Measurements from ENCODE around the gene LRRC71. TPM values are rescaled to one million over a fixed set of nuclear protein-coding genes. Genes with fewer than 3 reads are reported as not detected.

The LRRC71 gene
- total RNA-seq, 1 donor from 2014 or later, result not detected

DNA sequence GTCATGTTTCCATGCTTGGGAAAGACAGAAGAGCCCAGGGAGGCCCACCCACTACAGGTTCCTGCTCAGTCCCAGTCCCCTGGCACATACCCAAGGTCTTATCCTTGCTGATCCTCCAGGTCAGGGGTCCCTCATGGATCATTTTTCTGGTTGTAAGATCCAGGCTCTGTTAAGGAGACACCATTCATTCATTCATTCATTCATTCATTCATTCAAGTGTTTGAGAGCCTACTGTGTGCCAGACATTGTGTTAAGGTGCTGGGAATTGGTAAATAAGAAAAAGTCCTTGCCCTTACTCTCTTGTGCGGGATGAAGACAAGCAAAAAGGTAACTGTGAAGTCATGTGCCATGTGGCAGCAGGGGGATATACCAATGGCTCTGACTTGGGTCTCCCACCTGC, 23.8 kb downstream of the LRRC71 start:
- Mint-ChIP-seq H3K27ac (no peak overlapping the region), H3K4me3 (ENCODE audit: low read depth) (no peak overlapping the region), H3K4me1 (ENCODE audit: low read depth) (no peaks in the 10 kb centered on the region), H3K36me3 (ENCODE audit: insufficient read depth) (peaks cover 29% of the 10 kb centered on the region), H3K9me3 (ENCODE audit: low read depth) (no peaks in the 10 kb centered on the region), H3K27me3 (no peaks in the 10 kb centered on the region)
- TF ChIP-seq CTCF (IDR thresholded peaks at IDR 0.05; ENCODE audit: unreplicated experiment), result no peak
- no peak for DNase-seq (ENCODE audit: low spot score, unreplicated experiment)

- Mint-ChIP-seq H3K4me3 (ENCODE audit: low read depth) (no peak overlapping the region), H3K36me3 (ENCODE audit: insufficient read depth) (peaks cover 27% of the 10 kb centered on the region), H3K4me1 (ENCODE audit: low read depth) (no peaks in the 10 kb centered on the region)
These were observed 24.4 kb downstream of the LRRC71 start for GRCh38 chr1:156944848-156945247.

GRCh38 chr1:156945881-156946661, 25.6 kb downstream of the LRRC71 start:
- Mint-ChIP-seq H3K27ac (no peak overlapping the region), H3K36me3 (ENCODE audit: insufficient read depth) (peaks cover 32% of the 10 kb centered on the region), H3K27me3 (no peaks in the 10 kb centered on the region), H3K4me1 (ENCODE audit: low read depth) (no peaks in the 10 kb centered on the region), H3K9me3 (ENCODE audit: low read depth) (no peaks in the 10 kb centered on the region), H3K4me3 (ENCODE audit: low read depth) (no peak overlapping the region)
- no peak for DNase-seq (ENCODE audit: low spot score, unreplicated experiment)
- no peak for TF ChIP-seq CTCF (IDR thresholded peaks at IDR 0.05; ENCODE audit: unreplicated experiment)

More at GRCh38 chr1:156944848-156945247, 24.4 kb downstream of the LRRC71 start:
- TF ChIP-seq CTCF (IDR thresholded peaks at IDR 0.05; ENCODE audit: unreplicated experiment), result no peak
- Mint-ChIP-seq H3K9me3 (ENCODE audit: low read depth) (no peaks in the 10 kb centered on the region), H3K27me3 (no peaks in the 10 kb centered on the region), H3K27ac (no peak overlapping the region)
- DNase-seq (ENCODE audit: low spot score, unreplicated experiment), result no peak

DNA sequence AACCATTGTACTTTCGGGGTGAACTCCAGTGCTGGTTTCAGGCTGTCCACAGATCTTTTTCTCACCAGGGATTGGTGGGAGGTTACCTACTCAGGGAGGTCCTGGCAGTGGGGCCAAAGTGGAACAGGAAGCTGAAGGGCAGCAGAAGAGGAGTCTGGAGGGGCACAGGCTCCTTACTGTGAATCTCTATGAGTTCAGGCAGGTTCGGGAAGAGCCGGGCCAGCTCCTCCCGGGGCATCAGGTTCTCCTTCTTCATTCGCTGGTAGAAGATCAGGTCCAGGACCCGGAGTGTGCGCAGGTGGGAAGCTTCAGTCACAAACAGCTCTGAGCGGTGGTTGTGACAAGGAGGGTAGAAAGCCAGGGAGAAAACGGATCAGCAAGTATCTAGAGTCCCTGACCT, 26.7 kb downstream of the LRRC71 start:
- TF ChIP-seq CTCF (IDR thresholded peaks at IDR 0.05; ENCODE audit: unreplicated experiment), result no peak
- H3K4me3 Mint-ChIP-seq (ENCODE audit: low read depth), result no peak overlapping the region
- H3K4me1 Mint-ChIP-seq (ENCODE audit: low read depth), result no peaks in the 10 kb centered on the region
- H3K36me3 Mint-ChIP-seq (ENCODE audit: insufficient read depth), result peaks cover 30% of the 10 kb centered on the region
- H3K27me3 Mint-ChIP-seq, result no peaks in the 10 kb centered on the region
- H3K9me3 Mint-ChIP-seq (ENCODE audit: low read depth), result no peaks in the 10 kb centered on the region
- H3K27ac Mint-ChIP-seq, result no peak overlapping the region
- no peak for DNase-seq (ENCODE audit: low spot score, unreplicated experiment)

DNA sequence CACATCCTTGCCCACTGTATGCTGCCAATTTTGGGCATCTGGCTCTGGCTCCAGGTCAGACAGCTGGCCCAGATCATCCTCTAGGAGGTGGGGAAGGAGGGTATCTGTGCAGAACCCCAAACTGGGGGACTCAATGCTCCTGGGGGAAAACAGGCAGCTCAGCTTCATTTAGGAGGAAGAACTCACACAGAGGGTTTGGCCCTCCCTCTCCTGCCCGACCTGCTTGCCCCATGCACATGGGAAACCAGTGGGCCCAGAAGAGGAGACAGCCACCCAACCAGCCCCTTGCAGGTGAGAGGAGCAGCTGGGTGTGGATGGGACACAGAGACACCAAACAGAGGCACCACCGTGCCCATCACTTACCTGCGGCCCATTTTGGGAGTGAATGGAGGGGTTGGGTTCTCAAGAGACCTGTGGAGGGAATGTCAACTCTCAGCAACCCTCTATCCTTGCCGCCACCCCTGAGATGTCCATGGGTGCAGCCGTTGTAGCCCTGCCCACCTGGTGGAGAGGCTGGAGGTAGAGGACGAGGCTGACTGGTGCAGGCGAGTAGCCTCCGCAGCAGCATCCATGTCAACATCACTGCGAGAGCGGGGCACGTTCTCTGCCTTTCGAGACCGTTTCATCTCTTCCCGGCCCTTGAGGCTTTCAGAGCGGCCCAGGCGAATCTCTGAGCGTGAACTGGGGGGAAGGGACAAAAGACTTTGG, 27.5 kb downstream of the LRRC71 start:
- Mint-ChIP-seq H3K36me3 (ENCODE audit: insufficient read depth) (peaks cover 28% of the 10 kb centered on the region), H3K9me3 (ENCODE audit: low read depth) (no peaks in the 10 kb centered on the region), H3K27ac (no peak overlapping the region), H3K4me1 (ENCODE audit: low read depth) (no peaks in the 10 kb centered on the region), H3K27me3 (no peaks in the 10 kb centered on the region), H3K4me3 (ENCODE audit: low read depth) (no peak overlapping the region)
- no peak for TF ChIP-seq CTCF (IDR thresholded peaks at IDR 0.05; ENCODE audit: unreplicated experiment)
- no peak for DNase-seq (ENCODE audit: low spot score, unreplicated experiment)
